SK-N-SH treated with all-trans-retinoic acid at 6 μM for 48 hours (cell line): ENCODE data around the gene CRYL1.

Experiments used
- BACH2 ChIP-seq: fragments of 250-450 bp; sonication (Bioruptor Pico); IDR thresholded peaks from 2 replicates; pipeline ENCODE4 v1.9.0; 2021; ENCODE audit warnings: mild to moderate bottlenecking, borderline replicate concordance
- ESRRG ChIP-seq: fragments of 250-450 bp; sonication (Bioruptor Pico); IDR thresholded peaks from 2 replicates; pipeline ENCODE4 v1.6.1; 2021; ENCODE audit warnings: mild to moderate bottlenecking
- OSR1 ChIP-seq: fragments of 250-450 bp; sonication (Bioruptor Pico); IDR thresholded peaks from 2 replicates; pipeline ENCODE4 v1.8.0; 2022; ENCODE audit warnings: moderate library complexity, mild to moderate bottlenecking, inconsistent platforms
- PATZ1 ChIP-seq: fragments of 250-450 bp; sonication (Bioruptor Pico); IDR thresholded peaks from 2 replicates; pipeline ENCODE4 v1.8.0; 2020; ENCODE audit warnings: mild to moderate bottlenecking, moderate library complexity, borderline replicate concordance
- PPARA ChIP-seq: fragments of 250-450 bp; sonication (Bioruptor Pico); IDR thresholded peaks from 2 replicates; pipeline ENCODE4 v1.5.0; 2020; ENCODE audit warnings: mild to moderate bottlenecking, borderline replicate concordance
- SNAI2 ChIP-seq: fragments of 250-450 bp; sonication (Bioruptor Pico); IDR thresholded peaks from 2 replicates; pipeline ENCODE4 v1.5.0; 2020; ENCODE audit warnings: mild to moderate bottlenecking, moderate library complexity
- TOX ChIP-seq: fragments of 250-450 bp; sonication (Bioruptor Pico); IDR thresholded peaks from 2 replicates; pipeline ENCODE4 v1.8.0; 2021; ENCODE audit warnings: mild to moderate bottlenecking, moderate library complexity, borderline replicate concordance
- ZC3H10 ChIP-seq: fragments of 250-450 bp; sonication (Bioruptor Pico); IDR thresholded peaks from 2 replicates; pipeline ENCODE4 v1.5.1; 2021; ENCODE audit warnings: mild to moderate bottlenecking, moderate library complexity
- ZFP3 ChIP-seq: fragments of 250-450 bp; sonication (Bioruptor Pico); IDR thresholded peaks from 2 replicates; pipeline ENCODE4 v1.5.0; 2020; ENCODE audit warnings: mild to moderate bottlenecking, moderate library complexity
- ZFP30 ChIP-seq: fragments of 450-650 bp; formaldehyde crosslinking; IDR thresholded peaks from 2 replicates; pipeline ENCODE4 v1.5.0; 2022; ENCODE audit warnings: mild to moderate bottlenecking, moderate library complexity
- ZNF565 ChIP-seq: fragments of 450-650 bp; formaldehyde crosslinking; conservative IDR thresholded peaks from 2 replicates; pipeline ENCODE4 v1.5.0; 2020; ENCODE audit warnings: low read depth, mild to moderate bottlenecking, moderate library complexity
- ZNF70 ChIP-seq: fragments of 450-650 bp; formaldehyde crosslinking; IDR thresholded peaks from 2 replicates; pipeline ENCODE4 v1.5.0; 2020; ENCODE audit warnings: mild to moderate bottlenecking, moderate library complexity

GRCh38 chr13:20398459-20398858 is 127.2 kb downstream of the CRYL1 start:
- TF ChIP-seq ZFP30 (CRISPR knock-in tag) (no peak), PPARA (CRISPR knock-in tag) (no peak), ZNF70 (CRISPR knock-in tag) (no peak), BACH2 (CRISPR knock-in tag) (no peak), TOX (CRISPR knock-in tag) (no peak), ZFP3 (CRISPR knock-in tag) (no peak), ZNF565 (CRISPR knock-in tag) (no peak), PATZ1 (CRISPR knock-in tag) (no peak), ZC3H10 (CRISPR knock-in tag) (no peak), OSR1 (CRISPR knock-in tag) (no peak), SNAI2 (CRISPR knock-in tag) (no peak), ESRRG (CRISPR knock-in tag) (no peak)
